Activated CD4-positive, alpha-beta T cell treated with anti-CD3 and anti-CD28 coated beads for 36 hours (primary cell): ENCODE measurements around the gene DENND11. TPM values are rescaled to one million over a fixed set of nuclear protein-coding genes. Genes with fewer than 3 reads are reported as not detected.

Experiments
- ATAC-seq: fragments of 200-7000 bp; cut with Tn5 transposase; one replicate; pipeline ENCODE4 v1.10.0; 2021; ENCODE audit warnings: mild to moderate bottlenecking, moderate library complexity
- CTCF ChIA-PET: fragments of 350-600 bp; sonication (Branson Sonifier 250); formaldehyde crosslinking; loops from one replicate; lab custom pipeline; 2021; ENCODE audit warnings: antibody characterized with exemption; lab: Charles Lee
- POLR2A ChIA-PET: fragments of 350-600 bp; sonication (Branson Sonifier 250); formaldehyde crosslinking; loops from one replicate; lab custom pipeline; 2021; ENCODE audit warnings: antibody characterized with exemption, inconsistent platforms; lab: Charles Lee
- DNase-seq: peaks from one replicate; pipeline ENCODE4 v3.0.0-alpha.2; 2020
- H3K27ac Mint-ChIP-seq: one replicate; pipeline ENCODE4 v1.8.0; 2021; ENCODE audit warnings: mixed read lengths
- H3K27me3 Mint-ChIP-seq: one replicate; pipeline ENCODE4 v1.8.0; 2021; ENCODE audit warnings: mixed read lengths
- H3K36me3 Mint-ChIP-seq: one replicate; pipeline ENCODE4 v1.8.0; 2021; ENCODE audit warnings: low read depth, mixed read lengths
- H3K4me1 Mint-ChIP-seq: one replicate; pipeline ENCODE4 v1.8.0; 2021; ENCODE audit warnings: mixed read lengths
- H3K4me3 Mint-ChIP-seq: one replicate; pipeline ENCODE4 v1.8.0; 2021; ENCODE audit warnings: mild to moderate bottlenecking, moderate library complexity, mixed read lengths
- H3K9me3 Mint-ChIP-seq: one replicate; pipeline ENCODE4 v1.8.0; 2021; ENCODE audit warnings: low read depth, mixed read lengths
- intact Hi-C, 2 experiments: fragments of 100-400 bp; cut with DNase I in 1 of 2; cut with micrococcal nuclease in 1 of 2; formaldehyde crosslinking; loops; one replicate each; pipeline versions ENCODE4 v1.14.2 to v1.15.1; 2022 to 2024; cut with DNase I, micrococcal nuclease
- total RNA-seq, 2 experiments: library from RNA; stranded (reverse); gene quantifications; one replicate each; pipeline ENCODE4 v1.2.3, GENCODE V29; 2021

Gene DENND11
- total RNA-seq, result 10 to 100 TPM; 21.2 to 27.6 TPM

GRCh38 chr7:141702047-141702567 lies at the start of gene DENND11:
Gene DENND11, minus strand, starts transcription at chr7:141702166. Its CDS starts 13 bp downstream, at chr7:141702153.
- DNase-seq, result peak; percentile 80
- Mint-ChIP-seq H3K9me3 (no peaks in the 10 kb centered on the region), H3K36me3 (no peaks in the 10 kb centered on the region), H3K4me1 (peaks cover 42% of the 10 kb centered on the region), H3K4me3 (peak within 1 kb of the TSS; percentile 77), H3K27ac (peak within 1 kb of the TSS; percentile 74), H3K27me3 (no peaks in the 10 kb centered on the region)
- intact Hi-C loops, result loop anchor here in 1 of 2 experiments (1.0 kb wide), 2 partner anchors 36 to 48 kb away; partner anchors contain the start of gene SSBP1
- ChIA-PET CTCF (interaction anchor here (1.0 to 4.3 kb wide), 5 partner anchors 11 to 52 kb away, joined by 3 to 34 read pairs (median 4); partner anchors contain the start of gene SSBP1), POLR2A (no interaction called here)
- ATAC-seq, result peak; percentile 79

- POLR2A ChIA-PET, result interaction anchor here (0.6 kb wide), 1 partner anchor 258 kb away, joined by 4 read pairs; no protein-coding TSS in a partner anchor
- Mint-ChIP-seq H3K27ac (no peak overlapping the region), H3K27me3 (no peaks in the 10 kb centered on the region), H3K4me3 (no peak overlapping the region), H3K4me1 (peaks cover 3% of the 10 kb centered on the region), H3K36me3 (peaks cover 71% of the 10 kb centered on the region), H3K9me3 (peaks cover 19% of the 10 kb centered on the region)
- DNase-seq, result no peak
- CTCF ChIA-PET, result interaction anchor here (1.0 kb wide), 1 partner anchor 38 kb away, joined by 3 read pairs; no protein-coding TSS in a partner anchor
- intact Hi-C loops, result no loop called here
- no peak for ATAC-seq
Measured at GRCh38 chr7:141748396-141748795, 46.4 kb upstream of the DENND11 start.

GRCh38 chr7:141744131-141744530 lies 42.2 kb upstream of the DENND11 start:
- POLR2A ChIA-PET, result no interaction called here
- ATAC-seq (no peak), DNase-seq (no peak)
- intact Hi-C loops, result no loop called here
- Mint-ChIP-seq H3K4me1 (peaks cover 33% of the 10 kb centered on the region), H3K36me3 (peaks cover 65% of the 10 kb centered on the region), H3K4me3 (no peak overlapping the region), H3K27ac (peak overlapping the region; percentile 22), H3K9me3 (no peaks in the 10 kb centered on the region), H3K27me3 (no peaks in the 10 kb centered on the region)
- CTCF ChIA-PET, result interaction anchor here (1.6 kb wide), 1 partner anchor 90 kb away, joined by 3 read pairs; no protein-coding TSS in a partner anchor

- Mint-ChIP-seq H3K27me3 (no peaks in the 10 kb centered on the region), H3K9me3 (no peaks in the 10 kb centered on the region), H3K4me3 (no peak overlapping the region), H3K27ac (peak overlapping the region; percentile 58), H3K36me3 (peaks cover 62% of the 10 kb centered on the region), H3K4me1 (peaks cover 39% of the 10 kb centered on the region)
- POLR2A ChIA-PET, result no interaction called here
- CTCF ChIA-PET, result interaction anchor here (1.0 to 1.8 kb wide), 2 partner anchors 12 to 19 kb away, joined by 5 to 7 read pairs; no protein-coding TSS in a partner anchor
- intact Hi-C loops, result no loop called here
- DNase-seq (no peak), ATAC-seq (no peak)
Measured at GRCh38 chr7:141742229-141742628, 40.3 kb upstream of the DENND11 start.

- POLR2A ChIA-PET, result interaction anchor here (1.1 kb wide), 1 partner anchor 188 kb away, joined by 3 read pairs; no protein-coding TSS in a partner anchor
- CTCF ChIA-PET, result interaction anchor here (0.6 to 5.0 kb wide), 5 partner anchors 30 to 237 kb away, joined by 3 to 48 read pairs (median 14); partner anchors contain the start of genes DENND11 and WEE2
- peaks cover 47% of the 10 kb centered on the region for H3K36me3 Mint-ChIP-seq
Measured at GRCh38 chr7:141739250-141739649, 37.3 kb upstream of the DENND11 start.

GRCh38 chr7:141738592-141739013 lies 36.6 kb upstream of the DENND11 start:
- peaks cover 41% of the 10 kb centered on the region for H3K4me1 Mint-ChIP-seq

More at GRCh38 chr7:141739250-141739649, 37.3 kb upstream of the DENND11 start:
- Mint-ChIP-seq H3K27me3 (no peaks in the 10 kb centered on the region), H3K4me1 (peaks cover 43% of the 10 kb centered on the region), H3K4me3 (peak overlapping the region; percentile 96), H3K27ac (peak overlapping the region; percentile 97), H3K9me3 (no peaks in the 10 kb centered on the region)
- intact Hi-C loops, result loop anchor here (2.0 to 10.0 kb wide), 4 partner anchors 180 to 1070 kb away; partner anchors contain the start of gene NDUFB2 (in 1 of the 2)
- ATAC-seq, result no peak
- no peak for DNase-seq

GRCh38 chr7:141737836-141738591 lies 36.0 kb upstream of the DENND11 start, which contains the start of gene SSBP1:
Gene SSBP1, plus strand, starts transcription at chr7:141738358. Its CDS starts 809 bp downstream, at chr7:141739167.
- Mint-ChIP-seq H3K27ac (peak within 1 kb of the TSS; percentile 97), H3K9me3 (no peaks in the 10 kb centered on the region), H3K4me3 (peak within 1 kb of the TSS; percentile 96), H3K36me3 (peaks cover 35% of the 10 kb centered on the region), H3K27me3 (no peaks in the 10 kb centered on the region), H3K4me1 (peaks cover 40% of the 10 kb centered on the region)
- ChIA-PET CTCF (interaction anchor here (0.6 to 5.0 kb wide), 25 partner anchors 8 to 1460 kb away, joined by 3 to 48 read pairs (median 4); partner anchors contain the start of genes AGK, DENND11 and WEE2), POLR2A (interaction anchor here (0.5 to 1.3 kb wide), 6 partner anchors 12 to 1075 kb away, joined by 3 to 4 read pairs (median 3); partner anchors contain the start of gene MRPS33)
- intact Hi-C loops, result loop anchor here (1.0 to 10.0 kb wide), 11 partner anchors 36 to 1260 kb away; partner anchors contain the start of genes AGK (in 2 of the 2), BRAF (in 1 of the 2), DENND11 (in 1 of the 2) and MRPS33 (in 1 of the 2)
- ATAC-seq, result peak; percentile 89
- peak; percentile 95 for DNase-seq

More at GRCh38 chr7:141738592-141739013, 36.6 kb upstream of the DENND11 start:
- DNase-seq, result no peak
- no peaks in the 10 kb centered on the region for H3K9me3 Mint-ChIP-seq
- H3K27ac Mint-ChIP-seq, result peak overlapping the region; percentile 97
- no peaks in the 10 kb centered on the region for H3K27me3 Mint-ChIP-seq
- POLR2A ChIA-PET, result interaction anchor here (0.8 to 1.3 kb wide), 3 partner anchors 12 to 724 kb away, joined by 3 to 4 read pairs (median 4); partner anchors contain the start of gene MRPS33
- CTCF ChIA-PET, result interaction anchor here (0.8 to 5.0 kb wide), 15 partner anchors 9 to 726 kb away, joined by 3 to 48 read pairs (median 5); partner anchors contain the start of genes DENND11 and WEE2
- peak overlapping the region; percentile 96 for H3K4me3 Mint-ChIP-seq
- no peak for ATAC-seq
- intact Hi-C loops, result loop anchor here (1.0 to 10.0 kb wide), 10 partner anchors 36 to 1260 kb away; partner anchors contain the start of genes AGK (in 2 of the 2), DENND11 (in 1 of the 2), MRPS33 (in 1 of the 2) and NDUFB2 (in 1 of the 2)
- peaks cover 41% of the 10 kb centered on the region for H3K36me3 Mint-ChIP-seq

GRCh38 chr7:141737118-141737835 lies 35.3 kb upstream of the DENND11 start:
- ATAC-seq, result no peak
- H3K27me3 Mint-ChIP-seq, result no peaks in the 10 kb centered on the region
- H3K9me3 Mint-ChIP-seq, result no peaks in the 10 kb centered on the region
- peak overlapping the region; percentile 97 for H3K27ac Mint-ChIP-seq
- H3K4me1 Mint-ChIP-seq, result peaks cover 36% of the 10 kb centered on the region
- peak; percentile 23 for DNase-seq
- peak overlapping the region; percentile 96 for H3K4me3 Mint-ChIP-seq
- H3K36me3 Mint-ChIP-seq, result peaks cover 29% of the 10 kb centered on the region
- CTCF ChIA-PET, result interaction anchor here (0.6 to 5.0 kb wide), 25 partner anchors 8 to 1461 kb away, joined by 3 to 48 read pairs (median 4); partner anchors contain the start of genes AGK, DENND11 and WEE2
- POLR2A ChIA-PET, result interaction anchor here (0.6 to 1.3 kb wide), 4 partner anchors 10 to 1076 kb away, joined by 3 to 4 read pairs (median 3); partner anchors contain the start of gene MRPS33
- intact Hi-C loops, result loop anchor here (2.0 to 10.0 kb wide), 2 partner anchors 812 to 1068 kb away; partner anchors contain the start of gene BRAF (in 1 of the 2)

- ChIA-PET POLR2A (no interaction called here), CTCF (interaction anchor here (0.6 to 1.7 kb wide), 2 partner anchors 9 to 1285 kb away, joined by 3 to 4 read pairs; no protein-coding TSS in a partner anchor)
- DNase-seq, result no peak
- Mint-ChIP-seq H3K4me1 (peaks cover 2% of the 10 kb centered on the region), H3K4me3 (no peak overlapping the region), H3K27me3 (no peaks in the 10 kb centered on the region), H3K27ac (no peak overlapping the region), H3K36me3 (no peaks in the 10 kb centered on the region), H3K9me3 (no peaks in the 10 kb centered on the region)
- intact Hi-C loops, result loop anchor here (5.0 to 10.0 kb wide), 2 partner anchors 49 to 1073 kb away; no protein-coding TSS in a partner anchor
- ATAC-seq, result no peak
Measured at GRCh38 chr7:141731476-141732149, 29.6 kb upstream of the DENND11 start.
